PFSK-1 (cell line): ENCODE data around the gene EIF6.

Experiments
- POLR2AphosphoS5 ChIP-seq: IDR thresholded peaks from 2 replicates; pipeline ENCODE4 v1.6.1; 2012; ENCODE audit warnings: low read depth, mild to moderate bottlenecking, control low read depth, low read length, moderate library complexity
- REST ChIP-seq, 2 experiments: IDR thresholded peaks; 2 replicates each; pipeline versions ENCODE4 v1.6.1 to v1.8.0; 2011 to 2012; ENCODE audit warnings: low read depth in 2 of 2, low read length in 2 of 2, control low read depth in 1 of 2, inconsistent platforms in 1 of 2, mild to moderate bottlenecking in 1 of 2, moderate library complexity in 1 of 2; ENCODE audit not compliant: insufficient read depth in 1 of 2
- TAF1 ChIP-seq: IDR thresholded peaks from 2 replicates; pipeline ENCODE4 v1.6.1; 2012; ENCODE audit warnings: low read length, control low read depth, borderline replicate concordance; ENCODE audit not compliant: insufficient read depth

GRCh38 chr20:35279533-35280174 lies 4.9 kb downstream of the EIF6 start:
- TF ChIP-seq TAF1 (no peak), POLR2AphosphoS5 (no peak), REST (IDR thresholded peaks at IDR 0.05; ENCODE audit: insufficient read depth in 1 of 2, low read depth in 2 of 2, low read length in 2 of 2) (no peak)
